Tibial nerve (tissue), 4 donors: Measurements from ENCODE around the gene ZSWIM6. TPM values are rescaled to one million over a fixed set of nuclear protein-coding genes. Genes with fewer than 3 reads are reported as not detected.
"Not testable (repeated sequence)": the region's sequence is repeated elsewhere in the genome, so short reads cannot be mapped to it uniquely, and the experiment has no call there.

Source experiments
- DNase-seq, 2 donors: peaks; one replicate each; pipeline ENCODE4 v3.0.0-alpha.2; 2019; ENCODE audit warnings: low spot score in 2 of 2
- H3K27ac ChIP-seq, 4 donors: fragments of 200-600 bp; sonication (generic) in 3 of 4; one replicate each; pipeline ENCODE4 v1.5.1; 2017 to 2019; ENCODE audit warnings: mild to moderate bottlenecking in 1 of 4
- H3K27me3 ChIP-seq, 2 donors: fragments of 200-600 bp; sonication (generic) in 1 of 2; one replicate each; pipeline versions ENCODE4 v1.5.1 to v1.6.0; 2017 to 2019
- H3K36me3 ChIP-seq, 3 donors: fragments of 200-600 bp; sonication (generic); one replicate each; pipeline ENCODE4 v1.5.1; 2018 to 2019
- H3K4me1 ChIP-seq, 4 donors: fragments of 200-600 bp; sonication (generic) in 3 of 4; one replicate each; pipeline ENCODE4 v1.5.1; 2017 to 2019
- H3K4me3 ChIP-seq, 4 donors: fragments of 200-600 bp; sonication (generic) in 3 of 4; one replicate each; pipeline ENCODE4 v1.5.1; 2017 to 2019; ENCODE audit warnings: mild to moderate bottlenecking in 1 of 4, moderate library complexity in 1 of 4
- H3K9me3 ChIP-seq, 4 donors: fragments of 200-600 bp; sonication (generic) in 3 of 4; one replicate each; pipeline ENCODE4 v1.5.1; 2017 to 2019
- EP300 ChIP-seq, 2 donors: sonication (generic); formaldehyde crosslinking; IDR thresholded peaks; one replicate each; pipeline ENCODE4 v1.6.1; 2017; ENCODE audit warnings: antibody characterized with exemption in 2 of 2, mild to moderate bottlenecking in 1 of 2
- POLR2A ChIP-seq, 2 donors: fragments of 450-650 bp; IDR thresholded peaks; one replicate each; pipeline ENCODE4 v1.6.1; 2017; ENCODE audit warnings: antibody characterized with exemption in 2 of 2, mild to moderate bottlenecking in 2 of 2, moderate library complexity in 2 of 2
- WGBS, 2 donors: methylation state at CpG; one replicate each; pipeline ENCODE4 v1.1.5; 2018; 5-methylcytosine and 5-hydroxymethylcytosine counted together
- total RNA-seq, 4 donors: library from RNA; depleted of rRNA; stranded (reverse); fragments of >200 nt; gene quantifications; one replicate each; pipeline ENCODE4 v1.1.0, GENCODE V29; 2016
- TF ChIP-seq, protein P1 (sequence below), 5 experiments: fragments of 200-600 bp in 3 of 5; fragments of 450-650 bp in 2 of 5; sonication (generic) in 3 of 5; IDR thresholded peaks; one replicate each; pipeline ENCODE4 v1.5.1; 2016 to 2019; ENCODE audit warnings: antibody characterized with exemption in 5 of 5, mild to moderate bottlenecking in 3 of 5, moderate library complexity in 2 of 5

ZSWIM6 gene
- total RNA-seq, 4 donors from 2014 or later, result 10.6 to 15.5 (median 13.7) TPM

DNA sequence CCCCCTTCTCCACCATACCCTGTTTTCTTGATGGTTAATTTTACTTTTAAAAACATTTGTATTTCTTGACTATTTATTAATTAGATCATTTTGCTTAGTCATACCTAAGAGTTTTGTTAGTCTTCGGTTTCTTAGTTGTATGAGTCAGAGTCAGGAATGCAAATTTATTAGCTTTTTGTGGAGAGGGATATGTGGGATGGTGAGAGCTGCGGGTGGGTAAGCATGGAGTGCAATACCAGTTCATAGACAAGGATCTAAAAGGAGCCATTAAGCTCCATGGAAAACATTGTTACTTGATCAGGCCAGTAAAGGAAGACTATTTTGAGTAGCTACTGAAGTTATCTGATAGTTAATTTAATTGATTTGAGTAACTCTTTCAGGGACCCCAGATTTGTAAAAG is 77.5 kb downstream of the ZSWIM6 start:
- whole genome bisulfite sequencing, 2 donors, result 7 to 8% methylated on average over 2 of the region's 2 CpGs
- Histone ChIP-seq H3K4me1 (peaks cover 0 to 49% (median 14%) of the 10 kb centered on the region in 4 donors), H3K27me3 (no peaks in the 10 kb centered on the region), H3K27ac (peak overlapping the region; percentile 11 to 84 (median 58)), H3K36me3 (no peaks in the 10 kb centered on the region), H3K4me3 (no peak overlapping the region), H3K9me3 (no peaks in the 10 kb centered on the region)
- DNase-seq, result no peak
- TF ChIP-seq POLR2A (IDR thresholded peaks at IDR 0.05) (no peak), EP300 (IDR thresholded peaks at IDR 0.05) (no peak)
- TF ChIP-seq, protein P1, sequence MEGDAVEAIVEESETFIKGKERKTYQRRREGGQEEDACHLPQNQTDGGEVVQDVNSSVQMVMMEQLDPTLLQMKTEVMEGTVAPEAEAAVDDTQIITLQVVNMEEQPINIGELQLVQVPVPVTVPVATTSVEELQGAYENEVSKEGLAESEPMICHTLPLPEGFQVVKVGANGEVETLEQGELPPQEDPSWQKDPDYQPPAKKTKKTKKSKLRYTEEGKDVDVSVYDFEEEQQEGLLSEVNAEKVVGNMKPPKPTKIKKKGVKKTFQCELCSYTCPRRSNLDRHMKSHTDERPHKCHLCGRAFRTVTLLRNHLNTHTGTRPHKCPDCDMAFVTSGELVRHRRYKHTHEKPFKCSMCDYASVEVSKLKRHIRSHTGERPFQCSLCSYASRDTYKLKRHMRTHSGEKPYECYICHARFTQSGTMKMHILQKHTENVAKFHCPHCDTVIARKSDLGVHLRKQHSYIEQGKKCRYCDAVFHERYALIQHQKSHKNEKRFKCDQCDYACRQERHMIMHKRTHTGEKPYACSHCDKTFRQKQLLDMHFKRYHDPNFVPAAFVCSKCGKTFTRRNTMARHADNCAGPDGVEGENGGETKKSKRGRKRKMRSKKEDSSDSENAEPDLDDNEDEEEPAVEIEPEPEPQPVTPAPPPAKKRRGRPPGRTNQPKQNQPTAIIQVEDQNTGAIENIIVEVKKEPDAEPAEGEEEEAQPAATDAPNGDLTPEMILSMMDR (IDR thresholded peaks at IDR 0.05), result no peak

DNA sequence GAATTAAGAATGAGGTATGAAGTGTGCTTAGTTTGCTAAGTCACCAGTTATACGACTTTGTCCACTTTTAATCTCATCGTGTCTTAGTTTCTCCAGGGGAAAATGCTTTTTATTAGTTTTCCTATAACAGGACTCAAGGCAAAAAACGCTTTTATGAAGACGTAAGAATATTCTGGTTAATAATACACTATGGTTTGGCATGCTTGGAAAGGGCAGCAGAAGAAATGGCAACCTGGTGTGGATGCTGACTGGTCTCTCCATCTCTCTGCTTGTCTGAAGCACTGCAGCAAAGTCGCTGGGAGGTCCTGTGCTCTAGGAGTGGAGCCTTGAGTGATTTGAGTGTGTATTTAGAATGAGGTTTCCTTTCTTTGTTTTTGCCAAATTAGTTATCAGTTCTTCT is 78.8 kb downstream of the ZSWIM6 start:
- Histone ChIP-seq H3K4me1 (peaks cover 0 to 43% (median 14%) of the 10 kb centered on the region in 4 donors), H3K4me3 (no peak overlapping the region), H3K27me3 (no peaks in the 10 kb centered on the region), H3K36me3 (no peaks in the 10 kb centered on the region), H3K9me3 (no peaks in the 10 kb centered on the region), H3K27ac (no peak overlapping the region)
- no peak for DNase-seq
- WGBS, 2 donors, result 76 to 80% methylated on average over 5 of the region's 5 CpGs
- TF ChIP-seq EP300 (IDR thresholded peaks at IDR 0.05) (no peak), POLR2A (IDR thresholded peaks at IDR 0.05) (no peak)

DNA sequence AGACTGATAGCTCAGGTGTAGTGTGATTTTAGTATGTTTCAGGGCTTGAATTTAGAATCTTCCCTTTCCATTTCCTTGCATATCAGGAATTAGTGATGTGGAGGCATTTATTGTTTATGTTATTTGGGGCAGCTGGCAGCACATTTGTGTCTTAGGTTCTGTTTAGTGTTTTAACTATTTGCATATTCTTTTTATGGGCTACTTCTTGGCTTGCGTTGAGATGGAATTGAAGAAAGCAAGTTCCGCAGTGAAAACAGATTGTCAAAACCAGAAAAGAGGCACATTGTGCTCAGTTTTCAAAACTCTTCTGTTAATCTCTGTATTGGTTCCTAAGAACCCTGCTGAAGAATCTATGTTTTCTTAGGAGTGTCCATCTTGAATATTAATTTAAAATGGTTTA is 80.3 kb downstream of the ZSWIM6 start:
- no peak for TF ChIP-seq POLR2A (IDR thresholded peaks at IDR 0.05)
- TF ChIP-seq, protein P1 (IDR thresholded peaks at IDR 0.05), result no peak
- no peak for TF ChIP-seq EP300 (IDR thresholded peaks at IDR 0.05)
- no peak for DNase-seq
- no peaks in the 10 kb centered on the region for H3K27me3 ChIP-seq
- H3K27ac ChIP-seq, result no peak overlapping the region
- WGBS, 2 donors, result 53 to 72% methylated on average over 2 of the region's 2 CpGs
- H3K4me3 ChIP-seq, result no peak overlapping the region
- peaks cover 0 to 54% (median 25%) of the 10 kb centered on the region in 4 donors for H3K4me1 ChIP-seq
- no peaks in the 10 kb centered on the region for H3K36me3 ChIP-seq
- H3K9me3 ChIP-seq, result no peaks in the 10 kb centered on the region

DNA sequence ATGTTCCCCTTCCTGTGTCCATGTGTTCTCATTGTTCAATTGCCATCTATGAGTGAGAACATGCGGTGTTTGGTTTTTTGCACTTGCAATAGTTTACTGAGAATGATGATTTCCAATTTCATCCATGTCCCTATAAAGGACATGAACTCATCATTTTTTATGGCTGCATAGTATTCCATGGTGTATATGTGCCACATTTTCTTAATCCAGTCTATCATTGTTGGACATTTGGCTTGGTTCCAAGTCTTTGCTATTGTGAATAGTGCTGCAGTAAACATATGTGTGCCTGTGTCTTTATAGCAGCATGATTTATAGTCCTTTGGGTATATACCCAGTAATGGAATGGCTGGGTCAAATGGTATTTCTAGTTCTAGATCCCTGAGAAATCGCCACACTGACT is 81.1 kb downstream of the ZSWIM6 start:
- not testable (repeated sequence) for H3K36me3 ChIP-seq, H3K9me3 ChIP-seq, H3K4me3 ChIP-seq, H3K27ac ChIP-seq, DNase-seq, H3K27me3 ChIP-seq
- peaks cover 0 to 54% (median 21%) of the 10 kb centered on the region in 4 donors for H3K4me1 ChIP-seq
- WGBS, 2 donors, result 80 to 100% methylated on average over 2 of the region's 2 CpGs

DNA sequence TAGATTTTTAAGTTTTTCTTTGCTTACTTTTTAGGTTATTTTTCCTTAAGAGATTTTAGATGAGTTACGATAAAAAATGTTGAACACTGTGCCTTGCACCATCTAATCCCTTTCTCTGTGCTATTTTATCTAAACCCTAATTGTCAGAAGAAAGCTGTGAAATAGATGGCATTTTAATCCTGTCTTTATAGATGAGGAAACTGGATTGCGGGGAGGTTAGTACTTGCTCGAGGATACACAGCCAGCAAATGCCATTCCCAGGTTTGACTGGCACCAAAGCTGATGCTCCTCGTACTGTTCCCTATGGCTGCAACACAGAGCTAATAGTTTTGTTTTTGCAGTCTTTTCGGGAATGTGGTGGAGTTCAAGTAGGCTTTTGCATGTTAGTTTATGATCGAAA is 82.7 kb downstream of the ZSWIM6 start:
- Histone ChIP-seq H3K27me3 (no peaks in the 10 kb centered on the region), H3K4me1 (peaks cover 0 to 41% (median 10%) of the 10 kb centered on the region in 4 donors), H3K4me3 (no peak overlapping the region), H3K9me3 (no peaks in the 10 kb centered on the region), H3K27ac (no peak overlapping the region), H3K36me3 (no peaks in the 10 kb centered on the region)
- no peak for DNase-seq
- TF ChIP-seq, protein P1 (IDR thresholded peaks at IDR 0.05), result no peak
- TF ChIP-seq POLR2A (IDR thresholded peaks at IDR 0.05), result no peak
- TF ChIP-seq EP300 (IDR thresholded peaks at IDR 0.05), result no peak
- WGBS, 2 donors, result 85 to 87% methylated on average over 6 of the region's 6 CpGs

DNA sequence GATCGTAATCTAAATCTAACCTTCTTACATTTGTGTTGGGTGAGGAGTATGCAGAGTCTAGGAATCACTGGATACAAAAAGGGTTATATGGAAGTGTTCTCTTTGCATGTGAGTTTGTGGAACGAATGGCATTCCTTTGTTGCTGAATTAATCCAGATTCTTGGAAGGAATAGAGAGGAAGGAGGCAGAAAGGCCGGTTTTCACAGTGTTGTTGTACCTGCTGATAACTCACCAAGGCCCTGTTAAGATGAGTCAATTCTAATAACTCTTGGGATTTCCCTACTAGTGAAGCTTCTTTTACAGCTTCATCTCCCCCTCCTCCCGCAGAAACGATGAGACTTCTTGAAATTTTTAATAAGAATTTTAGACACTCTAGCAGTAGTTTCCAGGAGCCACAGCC is 84.0 kb downstream of the ZSWIM6 start:
- Histone ChIP-seq H3K27ac (no peak overlapping the region), H3K27me3 (no peaks in the 10 kb centered on the region), H3K9me3 (no peaks in the 10 kb centered on the region), H3K36me3 (no peaks in the 10 kb centered on the region), H3K4me1 (peaks cover 0 to 44% (median 10%) of the 10 kb centered on the region in 4 donors), H3K4me3 (no peak overlapping the region)
- 41 to 52% methylated on average over 5 of the region's 5 CpGs for WGBS, 2 donors
- DNase-seq, result no peak
- TF ChIP-seq, protein P1 (IDR thresholded peaks at IDR 0.05), result no peak
- TF ChIP-seq EP300 (IDR thresholded peaks at IDR 0.05), result no peak
- no peak for TF ChIP-seq POLR2A (IDR thresholded peaks at IDR 0.05)
